HG03095 (cell line): ENCODE results near the gene TCERG1L.
"Not testable (repeated sequence)": the region's sequence is repeated elsewhere in the genome, so short reads cannot be mapped to it uniquely, and the experiment has no call there.

ENCODE experiments used
- ATAC-seq: cut with Tn5 transposase; IDR thresholded peaks from one replicate; pipeline ENCODE4 v1.9.1; 2021; ENCODE audit warnings: moderate library complexity; ENCODE audit not compliant: unreplicated experiment

Gene TCERG1L

GRCh38 chr10:131195558-131196159 lies 115.9 kb downstream of the TCERG1L start:
- ATAC-seq, result no peak

DNA sequence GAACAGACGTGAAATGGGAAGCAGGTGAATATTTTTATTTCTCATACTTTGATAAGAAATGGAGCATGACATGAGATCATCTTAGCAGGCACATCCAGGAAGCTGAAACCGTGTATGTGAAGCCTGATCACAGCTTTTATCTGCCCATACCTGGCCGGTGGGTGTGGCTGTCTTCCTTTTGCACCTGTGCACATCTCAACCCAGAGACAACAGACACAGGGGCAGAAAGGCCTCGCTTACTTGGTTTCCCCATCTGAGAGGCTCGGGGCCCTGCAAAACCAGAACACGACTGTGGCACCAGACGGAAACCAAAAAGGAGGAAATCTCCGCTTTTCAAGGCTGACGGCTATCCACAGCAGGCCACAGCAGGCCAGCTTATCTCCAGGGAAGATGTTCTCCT lies 116.4 kb downstream of the TCERG1L start:
- no peak for ATAC-seq

DNA sequence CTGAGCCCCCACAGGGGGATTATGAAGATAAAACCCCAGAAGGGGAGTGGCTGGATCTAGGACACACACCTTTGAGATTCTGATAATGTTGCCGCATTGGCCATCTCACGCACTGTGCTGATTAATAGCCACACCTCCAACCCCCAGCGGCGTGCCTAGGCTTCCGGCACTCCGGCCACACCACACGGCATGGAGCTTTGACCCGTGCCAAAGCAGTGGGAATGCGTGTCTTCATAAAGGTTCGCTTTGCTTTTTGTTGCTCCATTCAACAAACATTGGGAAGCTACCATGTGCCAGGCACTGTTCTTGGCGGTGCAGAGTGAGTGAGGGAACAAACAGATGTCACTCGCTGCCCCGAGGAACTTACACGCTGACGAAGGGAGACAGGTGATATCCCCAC lies 117.6 kb downstream of the TCERG1L start:
- no peak for ATAC-seq

DNA sequence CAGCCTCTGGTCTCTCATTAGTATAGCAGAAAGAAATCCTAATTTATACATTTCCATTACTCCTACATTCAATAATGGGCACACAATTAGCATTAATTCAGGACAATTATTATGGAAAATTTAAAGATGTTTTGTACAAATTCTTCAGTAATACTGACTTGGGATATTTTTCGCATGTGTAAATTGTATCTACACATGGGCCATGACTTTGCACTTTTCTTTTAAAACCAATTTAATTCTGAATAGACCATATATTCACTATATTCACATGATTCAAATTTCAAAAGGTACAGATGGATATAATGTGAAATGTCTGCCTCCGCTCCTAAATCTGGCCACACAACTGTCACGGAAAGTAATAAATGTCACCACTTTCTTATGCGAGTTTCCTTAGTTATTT lies 123.0 kb downstream of the TCERG1L start:
- no peak for ATAC-seq

- ATAC-seq, result no peak
Measured at GRCh38 chr10:131187926-131188325, 123.6 kb downstream of the TCERG1L start.

DNA sequence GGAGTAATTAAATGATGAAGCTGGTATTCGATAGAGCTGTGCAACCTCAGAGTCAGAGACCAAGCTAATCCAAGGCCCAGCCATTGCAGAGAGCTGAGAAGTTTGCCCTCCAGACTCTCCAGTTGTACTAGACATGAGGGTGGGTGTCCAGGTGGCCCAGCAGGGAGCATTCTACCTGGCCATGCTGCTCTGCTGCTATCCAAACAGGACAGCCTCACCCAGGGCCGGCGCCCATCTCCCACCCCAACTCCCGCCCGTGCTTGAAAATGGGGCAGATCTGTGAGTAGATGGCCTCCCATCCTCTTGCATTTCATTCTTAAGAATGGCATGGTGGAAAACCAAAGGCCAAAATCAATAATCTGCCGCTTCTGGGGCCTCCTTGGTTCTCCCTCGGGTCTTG lies 124.2 kb downstream of the TCERG1L start:
- no peak for ATAC-seq

- no peak for ATAC-seq
Measured at GRCh38 chr10:131186547-131187253, 124.8 kb downstream of the TCERG1L start.

GRCh38 chr10:131184503-131184902 lies 127.0 kb downstream of the TCERG1L start:
- no peak for ATAC-seq

GRCh38 chr10:131183546-131184045 lies 127.9 kb downstream of the TCERG1L start:
- ATAC-seq, result no peak

DNA sequence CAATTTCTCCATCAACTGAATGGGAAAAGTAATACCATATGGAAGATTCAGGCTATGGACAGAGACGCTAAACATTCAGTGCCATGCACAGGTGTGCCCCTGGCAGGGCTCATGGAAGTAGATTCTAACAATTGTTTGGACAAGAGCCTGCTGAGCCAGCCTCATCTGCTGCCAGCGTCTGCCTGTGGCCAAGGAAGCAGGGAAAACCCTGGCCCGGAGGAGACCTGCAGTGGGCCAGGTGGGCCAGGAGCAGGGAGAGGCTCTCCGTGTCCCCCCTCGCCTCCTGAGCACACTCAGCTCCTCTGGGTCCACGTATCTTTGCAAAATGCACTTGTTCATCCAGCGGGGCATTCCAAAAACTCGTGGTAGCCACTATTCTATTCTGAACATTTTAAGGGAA lies 130.1 kb downstream of the TCERG1L start:
- no peak for ATAC-seq

GRCh38 chr10:131180740-131181415 lies 130.6 kb downstream of the TCERG1L start:
- no peak for ATAC-seq

- ATAC-seq, result no peak
Measured at GRCh38 chr10:131180086-131180485, 131.4 kb downstream of the TCERG1L start.

DNA sequence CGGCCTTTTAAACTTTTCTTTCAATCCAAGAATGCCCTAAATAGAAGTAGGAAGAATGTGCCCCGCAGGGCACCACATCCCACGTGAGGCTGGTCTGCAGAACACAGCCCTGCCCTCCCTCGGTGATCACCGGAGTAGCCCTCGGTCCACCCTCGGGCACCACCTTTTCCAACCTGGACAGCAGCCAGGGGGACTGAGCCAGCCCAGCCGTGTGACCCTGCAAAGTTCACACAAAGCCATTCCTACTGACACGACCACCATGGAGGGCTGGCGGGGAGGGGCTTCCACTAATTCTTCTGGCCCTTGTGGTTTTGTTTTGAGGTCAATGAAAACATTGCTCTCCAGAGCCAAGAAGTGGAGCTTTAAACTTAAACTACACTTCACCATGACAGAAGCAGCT lies 132.2 kb downstream of the TCERG1L start:
- ATAC-seq, result no peak

GRCh38 chr10:131178521-131179331 lies 132.8 kb downstream of the TCERG1L start:
- no peak for ATAC-seq

GRCh38 chr10:131177431-131178327 lies 133.8 kb downstream of the TCERG1L start:
- ATAC-seq, result no peak

- no peak for ATAC-seq
Measured at GRCh38 chr10:131176907-131177306, 134.6 kb downstream of the TCERG1L start.

GRCh38 chr10:131176324-131176723 lies 135.2 kb downstream of the TCERG1L start:
- ATAC-seq, result not testable (repeated sequence)

- ATAC-seq, result no peak
Measured at GRCh38 chr10:131175891-131176290, 135.6 kb downstream of the TCERG1L start.

DNA sequence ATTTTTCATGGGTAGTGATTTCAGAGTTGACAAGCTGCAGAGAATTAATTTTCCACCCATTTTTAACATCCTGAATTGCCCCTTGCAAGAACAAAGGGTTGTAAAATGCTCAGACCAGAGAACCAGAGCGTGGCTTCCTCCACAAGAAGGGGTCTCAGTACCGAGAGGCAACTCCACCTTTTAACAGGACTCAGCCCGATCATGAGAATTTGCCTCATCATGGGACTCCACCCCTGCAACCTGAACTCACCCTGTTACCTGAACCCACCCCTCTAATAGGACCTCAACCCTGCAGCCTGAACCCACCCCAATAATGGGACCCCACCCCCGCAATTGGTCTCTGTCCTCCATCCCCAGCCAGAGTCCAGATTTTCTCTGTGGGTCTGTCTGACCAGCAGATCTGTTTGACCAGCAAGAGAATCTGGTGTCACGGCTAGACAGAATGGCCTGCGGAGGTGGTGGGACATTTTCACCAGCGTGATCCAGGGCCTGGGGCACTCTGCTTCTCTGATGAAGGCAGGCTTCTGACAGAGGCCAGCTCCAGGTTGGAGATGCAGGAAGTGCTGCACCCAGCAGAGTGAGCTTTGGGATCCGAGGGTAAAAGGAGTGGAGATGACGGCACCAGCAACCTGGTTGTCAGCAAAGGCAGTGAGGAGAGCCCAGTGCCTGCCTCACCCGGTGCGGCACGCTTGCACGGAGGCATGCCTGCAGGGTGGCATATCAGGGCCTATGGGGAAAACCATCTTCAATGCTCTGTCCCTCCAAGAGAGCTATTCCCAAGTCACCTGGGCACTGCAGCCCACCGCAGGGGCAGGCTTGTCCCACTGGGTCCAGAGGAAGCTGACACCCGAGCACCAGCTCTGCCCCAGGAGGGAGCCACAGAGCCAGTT lies 136.6 kb downstream of the TCERG1L start:
- ATAC-seq, result no peak
